Superior temporal gyrus (tissue), 1 donor: ENCODE results near the gene CD151.

Experiments used
- DNase-seq: peaks from one replicate; pipeline ENCODE4 v3.0.0-alpha.2; 2016; ENCODE audit errors: extremely low spot score

CD151 gene

GRCh38 chr11:843086-843734 lies 10.5 kb downstream of the CD151 start:
- no peak for DNase-seq

DNA sequence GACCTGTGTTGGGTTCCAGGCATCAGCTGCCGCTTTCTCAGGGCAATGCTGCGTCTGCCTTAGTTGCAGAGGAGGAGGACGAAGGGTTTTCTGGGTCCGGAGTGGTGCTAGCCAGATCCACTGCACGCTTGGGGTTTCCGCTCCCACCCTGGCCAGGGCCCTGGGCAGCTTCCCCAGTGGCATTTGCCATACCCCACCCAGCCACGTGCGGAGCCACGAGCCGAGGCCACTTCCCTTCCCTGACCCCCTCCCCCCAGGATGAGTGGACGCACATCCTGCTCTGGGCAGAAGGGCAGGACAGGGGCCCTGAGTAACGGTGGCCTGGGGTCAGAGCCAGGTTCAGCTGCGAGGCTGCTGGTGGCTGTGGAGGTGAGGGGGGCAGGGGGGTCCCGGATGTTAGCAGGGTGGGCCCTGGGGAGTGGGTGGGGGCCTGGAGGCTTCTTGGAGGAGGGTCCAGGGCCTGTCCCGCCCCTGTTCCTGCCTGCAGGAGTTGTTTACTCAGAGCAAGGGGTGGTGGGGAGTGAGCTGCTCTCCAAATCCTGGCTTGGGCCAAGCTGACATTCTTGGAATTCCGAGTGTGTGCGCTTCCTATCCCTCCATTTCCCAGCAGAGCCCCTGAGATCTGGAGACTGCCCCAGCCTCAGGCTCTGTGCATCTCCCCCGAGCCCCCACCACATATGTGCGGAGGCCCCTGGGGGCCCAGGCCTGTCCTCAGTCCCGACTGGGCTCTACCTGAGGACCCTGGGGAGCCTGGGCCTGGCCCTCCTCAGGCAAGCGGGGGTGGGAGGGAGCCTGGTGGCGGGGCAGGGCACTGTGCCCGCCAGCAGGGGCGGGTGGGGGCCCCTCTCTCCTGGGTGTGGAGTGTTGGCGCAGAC lies 11.3 kb downstream of the CD151 start:
- DNase-seq, result no peak

- DNase-seq, result no peak
Observed at GRCh38 chr11:844693-845644, 12.2 kb downstream of the CD151 start.

GRCh38 chr11:845872-846495 lies 13.2 kb downstream of the CD151 start:
- no peak for DNase-seq

DNA sequence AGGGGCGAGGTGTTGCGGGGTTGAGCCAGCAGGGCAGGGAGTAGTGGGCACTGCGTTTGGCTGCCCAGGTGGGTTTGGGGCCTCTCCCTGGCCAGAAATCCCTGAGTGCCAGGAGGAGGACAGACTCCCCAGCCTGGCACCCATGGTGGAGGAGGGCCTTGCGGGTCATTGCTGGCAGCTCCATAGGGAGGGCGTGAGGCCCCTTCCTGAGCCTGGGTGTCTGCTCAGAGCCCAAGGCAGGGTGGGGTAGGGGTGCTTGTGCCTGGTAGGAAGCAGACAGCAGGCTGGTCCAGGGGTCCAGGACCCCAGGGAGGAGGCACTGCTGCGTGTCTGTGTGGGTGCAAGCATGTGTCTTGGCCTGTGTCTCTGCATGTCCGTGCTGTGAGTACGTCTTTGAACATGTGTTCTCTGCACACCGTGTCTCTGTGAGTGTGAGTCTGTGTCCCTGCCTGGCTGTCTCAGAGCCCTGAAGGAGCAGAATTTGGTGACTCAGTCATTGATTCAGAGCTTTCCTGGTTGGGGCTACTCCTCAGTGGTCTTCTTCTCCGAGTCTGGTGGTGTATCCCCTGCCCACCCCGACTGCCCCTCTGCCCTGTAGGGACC lies 13.8 kb downstream of the CD151 start:
- DNase-seq, result no peak

- DNase-seq, result no peak
Observed at GRCh38 chr11:847876-848275, 15.1 kb downstream of the CD151 start.

GRCh38 chr11:848380-848931 lies 15.7 kb downstream of the CD151 start:
- DNase-seq, result peak; percentile 22

GRCh38 chr11:849104-849824 lies 16.5 kb downstream of the CD151 start:
- DNase-seq, result no peak

DNA sequence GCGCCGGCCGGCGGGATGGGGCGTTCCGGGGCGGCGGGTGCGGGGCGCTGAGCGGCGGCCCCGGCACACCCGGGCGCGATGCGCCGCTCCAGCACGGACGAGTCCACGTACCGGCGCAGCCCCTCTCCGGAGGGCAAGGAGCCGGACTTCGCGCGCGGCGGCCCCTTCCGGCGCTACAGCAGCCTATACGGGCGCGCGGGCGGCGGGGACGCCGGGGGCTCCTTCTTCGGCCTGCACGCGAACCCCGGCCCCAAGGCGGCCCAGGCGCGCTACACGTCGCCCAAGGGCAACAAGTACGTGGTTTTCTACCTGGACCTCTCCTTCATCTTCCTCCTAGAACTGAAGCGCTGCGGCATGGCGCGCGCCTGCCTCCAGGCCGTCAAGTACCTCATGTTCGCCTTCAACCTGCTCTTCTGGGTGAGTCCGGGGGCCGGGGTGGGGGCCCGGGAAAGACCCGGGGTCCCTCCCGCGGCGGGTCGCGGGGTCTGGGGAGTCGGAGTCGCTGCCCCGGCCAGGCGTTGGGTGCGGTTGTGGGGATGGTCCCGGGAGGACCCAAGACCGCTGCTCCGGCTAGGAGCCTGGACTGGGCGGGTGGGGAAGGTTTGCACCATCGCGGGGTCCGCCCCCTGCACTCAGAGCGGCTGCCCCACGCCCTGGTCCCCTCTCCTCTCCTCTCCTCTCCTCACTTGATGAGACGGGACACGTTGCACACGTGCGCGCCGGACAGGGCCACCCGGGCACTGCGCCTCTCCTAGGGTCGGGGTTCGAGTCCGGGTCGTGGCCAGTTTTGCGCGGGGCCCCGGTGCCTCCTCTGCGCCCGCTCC lies 17.4 kb downstream of the CD151 start:
- DNase-seq, result no peak

GRCh38 chr11:850775-851763 lies 18.3 kb downstream of the CD151 start:
- no peak for DNase-seq

DNA sequence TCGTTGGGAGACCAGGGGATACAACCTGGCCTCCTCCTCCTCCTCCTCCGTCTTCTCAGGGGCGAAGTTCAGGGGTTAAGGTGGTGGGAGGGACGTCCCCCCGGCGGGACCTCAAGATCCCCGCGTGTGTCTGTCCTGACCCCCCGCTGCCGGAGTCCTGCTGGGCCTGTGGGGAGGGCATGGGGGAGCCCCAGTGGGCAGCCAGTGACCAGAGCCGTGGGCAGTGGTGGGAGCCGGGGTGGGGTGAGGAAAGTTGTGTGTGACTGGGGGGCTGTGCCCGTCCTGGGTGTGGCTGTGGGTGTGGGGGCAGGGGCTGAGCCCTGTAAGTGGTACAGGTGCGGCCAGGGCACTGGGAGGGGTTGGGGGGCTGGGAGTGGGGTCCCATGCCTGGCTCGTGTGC lies 20.0 kb downstream of the CD151 start:
- no peak for DNase-seq

DNA sequence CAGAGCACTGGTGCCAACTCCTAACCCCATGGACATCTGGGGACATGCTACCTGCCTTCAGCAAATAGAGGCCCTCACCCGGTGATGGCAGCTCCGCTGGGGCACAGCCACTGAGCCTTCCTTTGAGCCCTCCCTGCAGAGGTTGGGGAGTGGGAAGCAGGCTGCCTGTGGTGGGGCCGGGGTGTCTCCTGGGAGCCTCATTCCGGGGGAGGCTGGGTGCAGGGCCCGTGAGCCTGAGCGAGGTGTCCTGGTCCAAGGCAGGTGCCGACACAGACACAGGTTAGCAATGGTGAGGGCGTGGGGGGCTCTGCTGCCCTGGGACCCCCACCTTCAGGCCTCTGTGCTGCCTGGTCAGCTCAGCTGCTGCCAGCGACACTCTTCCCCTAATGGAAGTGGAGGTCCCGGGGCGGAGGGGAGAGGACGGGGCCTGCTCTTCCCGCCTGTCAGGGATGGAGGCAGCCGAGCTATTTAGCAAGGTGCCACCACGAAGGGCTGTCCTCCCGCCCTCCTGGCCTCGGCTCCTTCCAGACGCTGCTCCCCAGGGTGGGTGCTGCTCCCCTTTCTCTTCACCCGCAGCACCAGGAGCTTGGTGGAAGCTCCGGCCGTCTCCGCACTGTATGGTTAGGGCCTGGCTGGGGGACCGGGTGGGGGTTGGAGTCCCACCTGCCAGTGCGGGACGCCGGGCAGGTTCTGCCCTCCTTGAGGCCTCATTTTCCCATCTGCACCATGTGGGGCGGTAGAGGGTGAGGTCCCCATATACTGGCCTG lies 21.1 kb downstream of the CD151 start:
- no peak for DNase-seq

DNA sequence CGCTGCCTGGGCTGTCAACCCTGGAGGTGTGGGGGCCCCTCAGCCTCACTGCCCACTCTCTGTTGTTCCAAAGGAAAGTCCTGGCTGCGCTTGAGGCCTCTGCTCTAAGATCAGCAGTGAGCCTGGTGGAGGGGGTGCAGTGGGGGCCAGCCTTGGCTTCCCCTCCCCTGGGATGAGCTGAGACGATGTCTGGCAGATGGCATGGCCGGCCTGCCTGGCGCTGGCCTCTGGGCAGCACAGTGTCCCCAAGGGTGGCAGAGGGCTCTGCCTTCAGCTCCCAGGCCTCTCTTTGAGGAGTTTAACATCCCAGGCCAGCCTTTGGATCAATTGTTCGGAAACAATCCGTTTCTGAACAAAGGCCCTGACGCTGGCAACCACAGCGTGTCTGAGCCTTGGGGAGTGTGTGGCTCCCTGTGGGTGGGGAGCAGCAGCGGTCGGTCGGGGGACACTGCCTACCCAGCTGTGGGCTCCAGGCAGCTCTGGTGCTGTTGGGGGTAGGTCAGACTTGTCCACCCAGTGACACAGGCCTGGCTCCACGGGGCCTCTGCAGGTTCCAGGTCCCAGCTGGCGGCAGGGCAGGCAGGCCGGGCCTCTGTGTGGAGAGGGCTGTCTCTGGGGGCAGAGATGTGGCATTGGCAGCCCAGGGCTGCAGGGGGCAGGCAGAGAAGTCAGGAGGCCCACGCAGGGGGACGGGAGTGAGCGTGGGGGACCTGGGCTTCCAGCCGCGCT lies 22.0 kb downstream of the CD151 start:
- DNase-seq, result no peak

GRCh38 chr11:855330-855674 lies 22.6 kb downstream of the CD151 start:
- DNase-seq, result no peak

GRCh38 chr11:855796-856195 lies 23.0 kb downstream of the CD151 start:
- DNase-seq, result no peak

DNA sequence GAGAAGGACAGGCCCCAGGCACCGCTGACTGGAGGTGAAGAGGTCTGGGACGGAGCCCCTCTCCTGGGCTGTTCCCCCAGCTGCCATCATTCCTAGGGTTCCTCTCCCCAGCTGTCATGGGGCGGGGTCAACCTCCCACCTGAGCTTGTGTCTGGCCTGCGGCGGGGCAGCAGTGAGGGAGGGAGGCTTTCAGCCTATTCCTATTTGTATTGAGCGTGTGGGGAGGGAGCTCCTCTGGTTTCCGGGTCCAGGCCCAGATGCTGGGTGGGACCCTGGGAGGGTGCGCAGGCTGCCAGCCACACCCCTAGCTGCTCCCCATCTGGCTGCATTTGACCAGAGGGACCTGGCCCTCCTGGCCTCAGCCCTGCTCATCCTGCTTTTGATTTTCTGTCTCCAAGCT lies 23.6 kb downstream of the CD151 start:
- no peak for DNase-seq
